ENCODE results near the gene SPNS3.

The SPNS3 gene

GRCh38 chr17:4433515-4434031, at the start of gene SPNS3:
Gene SPNS3, plus strand, starts transcription at chr17:4433940. Its CDS starts 28 bp downstream, at chr17:4433968.
- peak; percentile 32 for DNase-seq

- DNase-seq = no peak
Observed at GRCh38 chr17:4386406-4386805, 47.3 kb upstream of the SPNS3 start.

GRCh38 chr17:4387137-4387536, 46.6 kb upstream of the SPNS3 start:
- no peak for DNase-seq

- DNase-seq = no peak
Observed at GRCh38 chr17:4389079-4389478, 44.7 kb upstream of the SPNS3 start.

- DNase-seq = no peak
Observed at GRCh38 chr17:4393806-4394205, 39.9 kb upstream of the SPNS3 start.

- DNase-seq = no peak
Observed at GRCh38 chr17:4394208-4395110, 39.3 kb upstream of the SPNS3 start.

- DNase-seq = no peak
Observed at GRCh38 chr17:4395111-4395478, 38.6 kb upstream of the SPNS3 start.

GRCh38 chr17:4397840-4398239, 35.9 kb upstream of the SPNS3 start:
- no peak for DNase-seq

GRCh38 chr17:4405038-4405669, 28.6 kb upstream of the SPNS3 start:
- no peak for DNase-seq

- DNase-seq = no peak
Observed at GRCh38 chr17:4405699-4406098, 28.0 kb upstream of the SPNS3 start.

- DNase-seq = no peak
Observed at GRCh38 chr17:4406386-4406785, 27.4 kb upstream of the SPNS3 start.

GRCh38 chr17:4407216-4407615, 26.5 kb upstream of the SPNS3 start:
- peak; percentile 83 for DNase-seq

- DNase-seq = no peak
Observed at GRCh38 chr17:4407851-4408250, 25.9 kb upstream of the SPNS3 start.

- no peak for DNase-seq
Observed at GRCh38 chr17:4409659-4410058, 24.1 kb upstream of the SPNS3 start.

- DNase-seq = no peak
Observed at GRCh38 chr17:4411201-4411600, 22.5 kb upstream of the SPNS3 start.

- DNase-seq = peak; percentile 53
Observed at GRCh38 chr17:4412933-4413831, 20.6 kb upstream of the SPNS3 start.

- DNase-seq = no peak
Observed at GRCh38 chr17:4417129-4417667, 16.5 kb upstream of the SPNS3 start.

GRCh38 chr17:4420692-4421131, 13.0 kb upstream of the SPNS3 start:
- peak; percentile 38 for DNase-seq

- no peak for DNase-seq
Observed at GRCh38 chr17:4422864-4423263, 10.9 kb upstream of the SPNS3 start.

GRCh38 chr17:4425398-4425797, 8.3 kb upstream of the SPNS3 start:
- no peak for DNase-seq

GRCh38 chr17:4426499-4427208, 7.1 kb upstream of the SPNS3 start:
- DNase-seq = no peak

GRCh38 chr17:4427505-4427904, 6.2 kb upstream of the SPNS3 start:
- DNase-seq = no peak
